HG02943 (cell line): ENCODE results near the gene SLC5A10.

ENCODE experiments used
- ATAC-seq: cut with Tn5 transposase; IDR thresholded peaks from one replicate; pipeline ENCODE4 v1.9.1; 2021; ENCODE audit warnings: mild to moderate bottlenecking, low read depth, moderate library complexity; ENCODE audit not compliant: unreplicated experiment

The SLC5A10 gene

DNA sequence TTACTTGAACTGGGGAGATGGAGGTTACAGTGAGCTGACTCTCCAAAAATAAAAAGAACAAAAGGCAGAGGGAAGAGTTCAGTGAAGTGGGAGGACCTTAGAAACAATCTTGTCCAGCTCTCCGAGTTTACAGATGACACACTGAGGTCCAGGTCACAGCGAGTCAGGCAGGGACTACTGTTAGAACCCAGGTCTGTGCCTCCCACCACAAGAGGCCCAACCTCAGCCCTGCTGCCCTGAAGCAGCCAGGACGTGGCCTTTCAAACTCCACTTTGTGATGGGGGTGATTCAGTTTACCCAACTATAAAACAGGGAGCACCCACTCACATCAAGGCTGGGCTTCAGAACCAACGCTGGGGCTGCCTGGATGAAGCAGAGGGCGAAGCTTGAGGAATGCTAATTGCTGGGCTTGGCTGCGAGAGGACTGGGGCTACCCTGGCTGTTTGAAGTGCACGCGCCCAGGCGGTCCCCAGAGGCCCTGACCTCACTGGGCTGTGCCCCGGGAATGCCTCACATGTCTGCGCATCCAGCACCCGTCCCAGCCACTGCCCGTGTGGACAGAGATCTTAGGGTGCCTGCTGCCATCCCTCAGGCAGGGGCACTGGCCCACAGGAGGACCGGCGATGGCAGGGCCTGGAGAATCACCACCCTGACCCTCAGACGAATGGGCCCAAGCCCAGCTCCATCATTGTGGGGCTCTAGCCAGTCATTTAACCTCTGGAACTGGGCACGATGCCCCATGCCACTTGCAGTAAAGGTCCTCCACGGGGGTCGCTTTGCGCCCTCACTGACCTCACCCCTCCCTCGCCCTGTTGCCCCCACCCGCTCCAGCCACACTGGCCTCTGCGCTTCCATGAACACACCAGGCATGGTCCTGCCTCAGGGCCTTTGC is 11.4 kb downstream of the SLC5A10 start:
- no peak for ATAC-seq

DNA sequence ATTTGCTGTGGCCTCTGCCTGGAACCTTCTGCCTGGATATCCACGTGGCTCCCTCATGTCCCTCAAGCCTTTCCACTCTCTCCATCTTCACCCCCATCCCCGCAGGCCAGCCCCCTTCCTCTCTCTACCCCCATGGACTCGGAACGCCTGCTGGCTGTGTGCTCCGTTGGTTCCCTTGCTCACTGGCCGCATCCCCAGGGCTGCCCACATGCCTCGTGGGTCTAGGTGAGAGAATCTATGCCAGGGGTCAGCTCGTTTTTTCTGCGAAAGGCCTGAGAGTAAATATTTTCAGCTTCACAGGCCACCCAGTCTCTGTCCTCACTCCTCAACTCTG is 12.0 kb downstream of the SLC5A10 start:
- ATAC-seq, result no peak

DNA sequence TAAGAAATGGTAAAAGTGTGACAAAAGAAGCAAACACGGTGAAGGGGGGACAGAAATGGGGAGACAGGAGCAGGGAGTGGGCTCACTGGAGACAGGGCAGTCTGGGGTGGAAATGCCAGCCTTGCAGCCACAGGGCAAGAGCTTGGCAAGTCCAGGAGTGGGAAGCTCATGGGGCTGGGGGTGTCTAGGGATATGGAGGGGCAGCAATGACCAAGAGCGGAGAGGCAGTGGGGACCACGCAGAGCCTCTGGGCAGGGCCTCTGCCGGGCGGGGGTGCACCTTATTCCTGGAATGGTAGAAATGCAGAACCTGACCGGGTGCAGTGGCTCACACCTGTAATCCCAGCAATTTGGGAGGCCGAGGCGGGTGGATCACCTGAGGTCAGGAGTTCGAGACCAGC is 12.6 kb downstream of the SLC5A10 start:
- ATAC-seq, result no peak

DNA sequence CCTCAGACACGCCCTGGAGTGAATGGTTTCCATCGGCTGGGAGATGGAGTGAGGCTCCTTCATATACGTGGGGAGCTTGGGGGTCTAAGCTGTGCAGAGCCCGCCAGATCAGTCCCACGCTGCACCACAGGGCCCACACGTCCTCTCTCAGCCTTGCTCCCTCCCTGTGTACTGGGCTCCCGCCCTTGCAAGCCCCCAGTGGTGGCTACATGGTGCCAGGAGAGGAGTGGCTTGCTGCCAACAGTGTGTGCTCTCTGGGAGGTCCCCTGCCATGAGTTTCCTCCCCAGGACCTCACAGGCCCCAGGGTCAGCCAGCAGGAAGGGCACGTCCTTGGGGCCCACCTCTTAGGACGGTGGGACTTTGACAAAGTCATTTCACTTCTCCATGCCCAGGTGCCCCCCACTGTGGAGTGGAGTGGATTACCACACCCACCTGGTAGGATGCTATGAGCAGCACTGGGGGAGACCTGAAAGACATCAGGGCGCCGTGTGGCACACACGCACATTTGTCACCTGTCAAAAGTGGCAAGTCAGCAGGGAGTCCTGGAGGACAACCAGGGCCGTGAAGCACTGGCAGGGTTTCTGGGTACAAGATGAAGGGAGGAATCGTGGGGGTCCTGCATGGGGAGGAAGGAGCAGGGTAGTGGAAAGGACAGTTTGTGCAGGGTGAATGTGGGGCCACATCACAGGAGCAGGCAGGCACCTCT is 13.7 kb downstream of the SLC5A10 start:
- ATAC-seq, result no peak

- ATAC-seq, result no peak
Observed at GRCh38 chr17:18966831-18967624, 15.1 kb downstream of the SLC5A10 start.

- ATAC-seq, result no peak
Observed at GRCh38 chr17:18967916-18968315, 16.0 kb downstream of the SLC5A10 start.

DNA sequence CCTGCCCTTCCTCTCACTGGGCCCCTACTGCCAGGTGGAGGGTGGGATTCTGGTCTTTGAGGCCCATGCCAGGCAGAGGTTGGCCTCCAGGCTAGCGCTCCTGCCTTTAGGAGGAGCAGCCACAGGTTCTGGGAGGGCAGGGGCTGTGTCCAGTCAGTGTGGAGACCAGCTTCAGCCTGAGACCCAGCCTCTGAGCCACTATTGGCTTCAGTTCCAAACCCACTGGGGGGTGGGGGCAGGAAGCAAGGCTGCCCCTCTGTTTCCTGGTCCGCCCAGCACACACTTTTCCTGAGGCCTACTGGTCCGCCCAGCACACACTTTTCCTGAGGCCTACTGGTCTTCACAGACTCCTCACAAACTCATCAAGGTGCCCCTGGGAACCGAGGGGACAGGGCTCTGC is 16.4 kb downstream of the SLC5A10 start:
- no peak for ATAC-seq

DNA sequence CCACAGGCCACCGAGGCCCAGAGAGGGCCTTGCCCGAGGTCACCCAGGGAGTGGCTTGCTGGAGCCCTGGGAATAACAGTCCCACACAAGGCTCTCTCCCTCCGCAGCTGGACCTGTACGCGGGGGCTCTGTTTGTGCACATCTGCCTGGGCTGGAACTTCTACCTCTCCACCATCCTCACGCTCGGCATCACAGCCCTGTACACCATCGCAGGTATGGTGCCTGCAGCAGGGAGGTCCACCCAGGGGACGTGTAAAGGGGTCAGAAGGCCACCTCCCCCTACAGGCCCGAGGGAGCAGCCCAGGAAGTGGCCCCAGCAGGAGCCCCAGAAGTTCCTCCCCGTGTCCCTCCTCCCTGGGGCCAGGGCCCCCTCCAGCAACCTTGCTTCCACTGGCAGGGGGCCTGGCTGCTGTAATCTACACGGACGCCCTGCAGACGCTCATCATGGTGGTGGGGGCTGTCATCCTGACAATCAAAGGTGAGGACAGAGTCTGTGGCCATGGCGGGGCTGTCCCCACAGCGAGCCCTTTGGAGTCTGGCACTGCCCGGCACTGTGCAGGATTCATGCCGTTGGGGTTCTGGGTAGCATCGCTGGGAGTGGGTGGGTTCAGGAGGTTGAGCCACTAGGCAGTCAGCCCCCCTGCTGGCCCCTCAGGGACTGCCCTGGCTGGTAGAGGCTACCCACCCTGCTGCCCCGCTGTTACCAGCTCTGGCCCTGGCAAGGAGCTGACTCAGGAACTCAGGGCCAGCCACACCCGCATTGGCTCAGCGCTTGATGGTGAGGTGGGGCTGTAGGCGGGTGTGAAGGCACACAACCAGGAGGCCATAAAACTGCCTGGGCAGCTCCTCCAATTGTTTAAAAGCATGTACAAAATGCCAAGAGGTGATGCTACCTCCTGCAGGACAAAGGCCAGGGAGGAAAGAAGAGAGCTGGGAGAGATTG is 17.3 kb downstream of the SLC5A10 start:
- ATAC-seq, result no peak

DNA sequence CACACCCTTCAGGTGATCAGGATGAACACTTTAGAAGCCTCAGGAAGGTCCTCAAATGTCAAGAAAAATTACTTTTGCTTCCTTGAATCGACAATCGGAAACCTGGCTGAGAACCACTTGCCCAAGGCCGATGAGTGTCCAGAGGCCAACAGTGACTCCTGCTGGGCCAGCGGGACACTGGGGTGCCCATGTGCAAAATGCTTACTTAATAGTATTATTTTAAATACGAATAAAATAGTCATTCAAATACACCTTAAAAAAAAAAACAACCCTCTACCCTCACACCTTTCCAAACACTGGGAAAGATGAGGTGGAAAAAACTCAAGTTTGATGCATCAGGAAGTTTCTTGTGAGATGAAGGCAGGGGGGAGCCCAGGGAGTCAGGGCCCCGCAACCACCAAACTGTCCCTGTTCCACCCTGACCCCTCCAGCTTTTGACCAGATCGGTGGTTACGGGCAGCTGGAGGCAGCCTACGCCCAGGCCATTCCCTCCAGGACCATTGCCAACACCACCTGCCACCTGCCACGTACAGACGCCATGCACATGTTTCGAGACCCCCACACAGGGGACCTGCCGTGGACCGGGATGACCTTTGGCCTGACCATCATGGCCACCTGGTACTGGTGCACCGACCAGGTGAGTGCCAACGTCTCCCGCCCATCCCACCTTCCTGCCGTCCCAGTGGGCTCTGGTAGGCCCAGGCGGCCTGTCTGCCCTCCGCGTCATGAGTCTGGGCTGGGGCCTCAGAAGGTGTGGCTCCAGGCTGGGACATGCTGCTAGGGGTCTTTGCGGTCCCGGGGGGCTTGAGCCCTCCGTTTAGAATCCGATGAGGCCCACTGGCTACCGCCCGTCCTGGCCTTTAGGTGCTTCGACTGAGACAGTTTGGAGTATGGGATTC is 18.9 kb downstream of the SLC5A10 start:
- no peak for ATAC-seq

GRCh38 chr17:18971801-18972200 is 19.8 kb downstream of the SLC5A10 start:
- no peak for ATAC-seq

GRCh38 chr17:18974407-18975149 is 22.6 kb downstream of the SLC5A10 start:
- ATAC-seq, result no peak

DNA sequence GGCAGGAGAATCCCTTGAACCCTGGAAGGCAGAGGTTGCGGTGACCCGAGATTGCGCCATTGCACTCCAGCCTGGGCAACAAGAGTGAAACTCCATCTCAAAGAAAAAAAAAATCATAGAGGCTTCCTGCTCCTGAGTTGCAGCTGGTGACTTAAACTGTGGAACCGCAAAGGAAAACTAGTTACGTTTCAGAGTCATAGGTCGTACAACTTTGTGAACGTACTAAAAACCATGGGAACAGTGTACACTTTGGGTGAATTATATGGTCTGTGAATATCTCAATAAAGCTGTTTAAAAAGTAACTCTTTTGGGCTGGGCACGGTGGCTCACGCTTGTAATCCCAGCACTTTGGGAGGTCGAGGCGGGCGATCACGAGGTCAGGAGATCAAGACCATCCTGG is 23.6 kb downstream of the SLC5A10 start:
- ATAC-seq, result no peak

- ATAC-seq, result no peak
Observed at GRCh38 chr17:18976201-18976600, 24.2 kb downstream of the SLC5A10 start.

GRCh38 chr17:18977021-18977420 is 25.1 kb downstream of the SLC5A10 start:
- no peak for ATAC-seq

- ATAC-seq, result no peak
Observed at GRCh38 chr17:18977646-18978045, 25.7 kb downstream of the SLC5A10 start.

- no peak for ATAC-seq
Observed at GRCh38 chr17:18978050-18978449, 26.1 kb downstream of the SLC5A10 start.

DNA sequence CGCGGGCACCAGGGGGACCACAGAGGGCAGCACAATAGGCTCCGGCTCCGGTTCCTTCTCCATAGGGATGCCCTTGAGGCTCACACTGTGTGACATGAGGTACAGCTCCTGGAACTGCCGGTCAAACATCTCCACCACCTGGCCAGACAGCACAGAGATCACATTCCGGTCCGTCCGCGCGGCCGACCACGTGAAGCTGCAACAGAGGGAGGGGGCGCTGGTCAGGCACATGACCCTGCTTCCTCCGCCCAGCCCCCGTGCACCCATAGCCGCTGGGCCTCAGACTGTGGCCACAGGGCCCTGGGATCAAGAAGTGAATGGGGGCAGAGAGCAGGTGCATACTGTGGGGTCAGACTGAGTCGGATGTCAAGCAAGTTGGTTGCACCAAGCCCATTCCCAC is 26.7 kb downstream of the SLC5A10 start:
- no peak for ATAC-seq

DNA sequence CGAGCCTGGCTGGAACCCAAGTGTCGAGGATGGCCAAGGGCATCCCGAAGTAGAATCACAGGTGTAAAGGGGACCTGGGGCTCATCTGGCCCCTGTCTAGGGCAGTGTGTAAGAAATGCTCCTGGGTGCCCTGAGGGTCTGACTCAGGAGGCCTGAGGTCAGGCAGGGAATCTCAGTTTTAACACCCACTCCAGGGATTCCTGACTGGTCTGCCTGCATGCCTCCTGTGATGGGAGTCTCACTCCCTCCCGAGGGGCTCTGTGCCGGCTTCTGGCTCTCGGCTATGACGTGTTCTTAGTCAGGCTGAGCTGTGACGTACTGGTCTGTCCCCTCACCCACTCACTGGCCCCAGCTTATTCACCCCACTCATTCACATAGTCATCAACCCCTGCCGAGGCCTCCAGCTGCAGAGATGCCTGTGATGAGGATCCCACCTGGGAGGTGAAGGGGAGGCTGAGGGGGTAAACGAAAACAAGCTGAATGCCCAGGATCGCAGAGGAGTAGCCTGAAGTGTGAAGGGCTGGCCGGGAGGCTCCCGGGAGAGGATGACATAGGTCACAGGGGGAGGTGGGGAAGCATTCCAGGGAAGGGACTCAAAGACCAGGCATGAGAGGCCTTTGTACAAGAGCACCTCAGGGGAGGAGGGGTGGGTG is 28.8 kb downstream of the SLC5A10 start:
- no peak for ATAC-seq
